ENCODE data around the gene CKAP5. TPM values are rescaled to one million over a fixed set of nuclear protein-coding genes. Genes with fewer than 3 reads are reported as not detected.
"Not testable (repeated sequence)": the region's sequence is repeated elsewhere in the genome, so short reads cannot be mapped to it uniquely, and the experiment has no call there.

The CKAP5 gene
- total RNA-seq, 1 donor from 2014 or later: 193 TPM

DNA sequence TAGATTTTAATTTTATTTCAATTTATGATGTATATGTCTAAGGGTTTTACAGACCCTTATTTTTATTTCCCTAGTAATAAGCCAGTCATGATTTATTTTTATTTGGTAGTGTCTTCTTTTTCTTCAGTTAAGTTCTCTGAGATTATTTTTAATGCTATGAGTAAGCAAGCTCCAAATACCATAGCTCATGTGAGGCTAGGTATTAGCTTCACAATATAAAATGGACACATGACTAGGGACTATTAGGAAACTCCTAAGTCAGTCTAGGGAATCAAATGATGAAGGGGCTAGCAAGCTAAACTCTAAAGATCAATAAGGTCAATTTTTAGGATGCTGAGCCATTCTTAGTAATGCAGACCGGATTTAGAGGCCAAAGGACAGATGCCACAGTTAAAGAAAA, 45.9 kb downstream of the CKAP5 start:
- H3K9me3 Mint-ChIP-seq (ENCODE audit: unreplicated experiment): no peaks in the 10 kb centered on the region
- H3K27me3 Mint-ChIP-seq (ENCODE audit: unreplicated experiment): no peaks in the 10 kb centered on the region
- H3K4me1 Mint-ChIP-seq (ENCODE audit: low read depth, unreplicated experiment): no peaks in the 10 kb centered on the region
- no peak overlapping the region for H3K27ac Mint-ChIP-seq (ENCODE audit: unreplicated experiment)
- DNase-seq: no peak
- no peaks in the 10 kb centered on the region for H3K36me3 Mint-ChIP-seq (ENCODE audit: unreplicated experiment)
- TF ChIP-seq, protein P1, sequence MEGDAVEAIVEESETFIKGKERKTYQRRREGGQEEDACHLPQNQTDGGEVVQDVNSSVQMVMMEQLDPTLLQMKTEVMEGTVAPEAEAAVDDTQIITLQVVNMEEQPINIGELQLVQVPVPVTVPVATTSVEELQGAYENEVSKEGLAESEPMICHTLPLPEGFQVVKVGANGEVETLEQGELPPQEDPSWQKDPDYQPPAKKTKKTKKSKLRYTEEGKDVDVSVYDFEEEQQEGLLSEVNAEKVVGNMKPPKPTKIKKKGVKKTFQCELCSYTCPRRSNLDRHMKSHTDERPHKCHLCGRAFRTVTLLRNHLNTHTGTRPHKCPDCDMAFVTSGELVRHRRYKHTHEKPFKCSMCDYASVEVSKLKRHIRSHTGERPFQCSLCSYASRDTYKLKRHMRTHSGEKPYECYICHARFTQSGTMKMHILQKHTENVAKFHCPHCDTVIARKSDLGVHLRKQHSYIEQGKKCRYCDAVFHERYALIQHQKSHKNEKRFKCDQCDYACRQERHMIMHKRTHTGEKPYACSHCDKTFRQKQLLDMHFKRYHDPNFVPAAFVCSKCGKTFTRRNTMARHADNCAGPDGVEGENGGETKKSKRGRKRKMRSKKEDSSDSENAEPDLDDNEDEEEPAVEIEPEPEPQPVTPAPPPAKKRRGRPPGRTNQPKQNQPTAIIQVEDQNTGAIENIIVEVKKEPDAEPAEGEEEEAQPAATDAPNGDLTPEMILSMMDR (IDR thresholded peaks at IDR 0.05; ENCODE audit: partially characterized antibody, unreplicated experiment): no peak
- H3K4me3 Mint-ChIP-seq (ENCODE audit: unreplicated experiment): no peak overlapping the region

DNA sequence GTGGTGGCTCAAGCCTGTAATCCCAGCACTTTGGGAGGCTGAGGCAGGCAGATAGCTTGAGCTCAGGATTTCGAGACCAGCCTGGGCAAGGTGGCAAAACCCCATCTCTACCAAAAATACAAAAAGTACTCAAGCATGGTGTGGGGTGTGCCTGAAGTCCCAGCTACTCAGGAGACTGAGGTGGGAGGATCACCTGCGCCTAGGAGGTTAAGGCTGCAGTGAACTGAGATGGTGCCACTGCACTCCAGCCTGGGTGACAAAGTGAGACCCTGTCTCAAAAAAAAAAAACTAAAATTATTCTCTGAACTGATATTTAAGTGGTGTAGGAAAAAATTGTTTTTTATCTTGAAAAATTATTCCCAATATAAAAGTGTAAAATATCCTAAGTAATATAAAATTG, 46.4 kb downstream of the CKAP5 start:
- H3K4me1 Mint-ChIP-seq (ENCODE audit: low read depth, unreplicated experiment); H3K27ac Mint-ChIP-seq (ENCODE audit: unreplicated experiment); H3K27me3 Mint-ChIP-seq (ENCODE audit: unreplicated experiment); H3K4me3 Mint-ChIP-seq (ENCODE audit: unreplicated experiment); H3K9me3 Mint-ChIP-seq (ENCODE audit: unreplicated experiment); H3K36me3 Mint-ChIP-seq (ENCODE audit: unreplicated experiment); DNase-seq: not testable (repeated sequence)

DNA sequence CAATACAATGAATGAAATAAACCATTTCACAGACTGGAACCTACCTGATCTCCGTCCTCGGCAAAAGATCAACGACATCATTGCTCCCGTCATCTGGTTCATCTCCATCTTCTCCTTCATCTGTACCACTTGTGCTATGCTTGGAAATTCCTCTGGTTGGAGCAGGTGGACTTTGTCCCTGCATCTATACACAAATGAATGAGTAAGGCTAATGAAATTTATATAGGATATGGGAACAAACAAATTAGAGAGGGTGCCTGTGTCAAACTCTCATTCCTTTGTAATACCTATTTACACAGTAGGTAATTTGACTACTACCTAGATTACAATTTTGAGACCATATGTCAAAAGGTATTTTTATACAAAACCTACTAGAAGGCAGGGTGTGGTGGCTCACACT, 67.7 kb downstream of the CKAP5 start:
- H3K27me3 Mint-ChIP-seq (ENCODE audit: unreplicated experiment): no peaks in the 10 kb centered on the region
- H3K4me1 Mint-ChIP-seq (ENCODE audit: low read depth, unreplicated experiment): no peaks in the 10 kb centered on the region
- TF ChIP-seq, protein P1 (IDR thresholded peaks at IDR 0.05; ENCODE audit: partially characterized antibody, unreplicated experiment): no peak
- DNase-seq: no peak
- no peaks in the 10 kb centered on the region for H3K36me3 Mint-ChIP-seq (ENCODE audit: unreplicated experiment)
- no peak overlapping the region for H3K27ac Mint-ChIP-seq (ENCODE audit: unreplicated experiment)
- no peak overlapping the region for H3K4me3 Mint-ChIP-seq (ENCODE audit: unreplicated experiment)
- no peaks in the 10 kb centered on the region for H3K9me3 Mint-ChIP-seq (ENCODE audit: unreplicated experiment)

DNA sequence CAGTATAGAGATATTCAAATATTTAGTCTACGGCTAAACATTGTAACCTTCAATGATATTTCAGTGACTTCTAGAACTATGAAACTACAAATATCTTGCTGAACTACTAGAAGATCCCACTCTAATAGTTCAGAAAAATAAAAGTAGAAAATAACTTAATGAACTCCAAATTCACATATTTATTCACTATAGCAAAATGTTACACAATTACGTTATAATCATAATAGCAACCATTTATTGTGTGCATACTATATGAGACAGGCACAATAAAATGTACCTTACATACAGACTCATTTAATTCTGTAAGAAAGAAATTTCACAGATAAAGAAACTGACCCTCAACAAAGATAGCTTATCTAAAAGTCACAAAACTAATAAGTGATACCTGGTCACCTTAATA, 69.2 kb downstream of the CKAP5 start:
- H3K27ac Mint-ChIP-seq (ENCODE audit: unreplicated experiment): no peak overlapping the region
- H3K36me3 Mint-ChIP-seq (ENCODE audit: unreplicated experiment): no peaks in the 10 kb centered on the region

DNA sequence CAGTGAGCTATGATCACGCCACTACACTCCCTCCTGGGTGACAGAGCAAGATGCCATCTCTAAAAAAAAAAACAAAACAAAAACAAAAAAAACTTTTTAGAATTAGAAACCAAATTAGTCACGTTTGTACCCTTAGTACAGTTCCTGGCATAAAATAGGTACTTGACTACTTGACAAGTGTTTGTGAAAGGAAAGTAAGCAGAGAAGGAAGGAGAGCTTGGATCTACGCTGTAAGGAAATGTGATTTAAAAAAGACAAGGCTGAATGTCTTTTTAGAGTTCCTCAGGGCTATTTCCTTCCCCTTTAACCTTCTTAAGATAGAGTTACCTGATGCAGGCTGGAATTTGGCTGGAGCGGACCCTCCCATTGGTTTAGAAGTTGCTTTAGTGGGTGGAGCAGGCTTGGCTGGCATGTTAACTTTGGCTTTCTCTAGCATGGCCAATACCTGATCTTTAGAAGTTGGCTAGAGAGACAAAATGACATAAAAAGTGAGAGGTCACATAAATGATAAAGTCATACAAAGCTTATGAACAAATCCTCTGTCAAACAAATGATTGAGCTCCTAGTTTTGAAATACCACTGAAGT, 76.4 kb downstream of the CKAP5 start:
- TF ChIP-seq, protein P1 (IDR thresholded peaks at IDR 0.05; ENCODE audit: partially characterized antibody, unreplicated experiment): no peak
- Mint-ChIP-seq H3K4me1 (ENCODE audit: low read depth, unreplicated experiment) (no peaks in the 10 kb centered on the region), H3K4me3 (ENCODE audit: unreplicated experiment) (no peak overlapping the region), H3K27ac (ENCODE audit: unreplicated experiment) (no peak overlapping the region), H3K36me3 (ENCODE audit: unreplicated experiment) (no peaks in the 10 kb centered on the region), H3K9me3 (ENCODE audit: unreplicated experiment) (no peaks in the 10 kb centered on the region), H3K27me3 (ENCODE audit: unreplicated experiment) (no peaks in the 10 kb centered on the region)
- DNase-seq: no peak

More for the DNA sequence above, 69.2 kb downstream of the CKAP5 start:
- H3K4me3 Mint-ChIP-seq (ENCODE audit: unreplicated experiment): no peak overlapping the region
- H3K4me1 Mint-ChIP-seq (ENCODE audit: low read depth, unreplicated experiment): no peaks in the 10 kb centered on the region
- TF ChIP-seq, protein P1 (IDR thresholded peaks at IDR 0.05; ENCODE audit: partially characterized antibody, unreplicated experiment): no peak
- DNase-seq: no peak
- H3K9me3 Mint-ChIP-seq (ENCODE audit: unreplicated experiment): no peaks in the 10 kb centered on the region
- no peaks in the 10 kb centered on the region for H3K27me3 Mint-ChIP-seq (ENCODE audit: unreplicated experiment)

Data from glutamatergic neuron (in vitro differentiated cells).